ENCODE data around the gene P4HTM.

Gene P4HTM

DNA sequence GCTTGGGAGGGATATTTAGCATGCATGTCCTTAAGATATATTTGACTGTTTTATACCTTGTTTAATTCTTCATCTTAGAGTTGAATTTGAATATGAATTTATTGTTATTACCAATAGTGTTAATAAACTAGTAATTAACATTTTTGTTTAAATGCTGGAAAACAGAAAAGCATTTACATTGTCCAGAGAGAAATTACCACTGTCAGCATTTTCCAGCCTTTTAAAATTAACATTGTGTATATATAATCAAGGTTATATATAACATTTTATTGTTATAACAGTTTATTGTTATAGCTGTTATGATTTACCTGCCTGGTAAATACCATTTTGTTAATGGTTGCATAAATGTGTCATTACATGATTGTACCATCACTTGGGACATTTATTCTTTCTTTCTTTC lies 8.0 kb upstream of the P4HTM start:
- no peak for DNase-seq (ENCODE audit: low spot score)
- no peak overlapping the region for H3K27ac ChIP-seq
- ChIA-PET POLR2A (ENCODE audit: low non-redundant PET) (no interaction called here), CTCF (interaction anchor here (0.9 kb wide), 1 partner anchor 21 kb away, joined by 3 read pairs; no protein-coding TSS in a partner anchor)
- TF ChIP-seq, protein P1, sequence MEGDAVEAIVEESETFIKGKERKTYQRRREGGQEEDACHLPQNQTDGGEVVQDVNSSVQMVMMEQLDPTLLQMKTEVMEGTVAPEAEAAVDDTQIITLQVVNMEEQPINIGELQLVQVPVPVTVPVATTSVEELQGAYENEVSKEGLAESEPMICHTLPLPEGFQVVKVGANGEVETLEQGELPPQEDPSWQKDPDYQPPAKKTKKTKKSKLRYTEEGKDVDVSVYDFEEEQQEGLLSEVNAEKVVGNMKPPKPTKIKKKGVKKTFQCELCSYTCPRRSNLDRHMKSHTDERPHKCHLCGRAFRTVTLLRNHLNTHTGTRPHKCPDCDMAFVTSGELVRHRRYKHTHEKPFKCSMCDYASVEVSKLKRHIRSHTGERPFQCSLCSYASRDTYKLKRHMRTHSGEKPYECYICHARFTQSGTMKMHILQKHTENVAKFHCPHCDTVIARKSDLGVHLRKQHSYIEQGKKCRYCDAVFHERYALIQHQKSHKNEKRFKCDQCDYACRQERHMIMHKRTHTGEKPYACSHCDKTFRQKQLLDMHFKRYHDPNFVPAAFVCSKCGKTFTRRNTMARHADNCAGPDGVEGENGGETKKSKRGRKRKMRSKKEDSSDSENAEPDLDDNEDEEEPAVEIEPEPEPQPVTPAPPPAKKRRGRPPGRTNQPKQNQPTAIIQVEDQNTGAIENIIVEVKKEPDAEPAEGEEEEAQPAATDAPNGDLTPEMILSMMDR (conservative IDR thresholded peaks at IDR 0.05; ENCODE audit: low read depth): no peak

DNA sequence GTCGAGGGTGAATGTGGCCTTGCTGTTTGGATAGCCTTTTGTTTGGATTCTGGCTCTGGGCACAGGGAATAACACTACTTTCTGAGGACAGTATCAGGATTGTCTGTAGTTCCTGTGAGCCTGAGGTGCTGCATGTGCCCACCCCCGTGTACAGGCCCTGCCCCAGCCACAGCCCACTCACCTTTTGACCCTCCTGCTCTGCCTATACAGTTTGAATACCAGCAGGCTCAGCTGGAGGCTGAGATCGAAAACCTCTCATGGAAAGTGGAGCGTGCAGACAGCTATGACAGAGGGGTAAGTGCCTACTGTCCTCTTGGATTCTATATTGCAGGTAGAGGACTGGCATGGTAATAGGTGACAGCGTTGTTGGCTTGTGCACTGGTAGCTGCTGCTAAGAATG lies 7.4 kb upstream of the P4HTM start:
- peak overlapping the region; percentile 2; the same call in 1 of the 2 replicates for H3K27ac ChIP-seq
- POLR2A ChIA-PET (ENCODE audit: low non-redundant PET): no interaction called here
- TF ChIP-seq, protein P1 (conservative IDR thresholded peaks at IDR 0.05; ENCODE audit: low read depth): no peak
- no peak for DNase-seq (ENCODE audit: low spot score)
- CTCF ChIA-PET: no interaction called here

DNA sequence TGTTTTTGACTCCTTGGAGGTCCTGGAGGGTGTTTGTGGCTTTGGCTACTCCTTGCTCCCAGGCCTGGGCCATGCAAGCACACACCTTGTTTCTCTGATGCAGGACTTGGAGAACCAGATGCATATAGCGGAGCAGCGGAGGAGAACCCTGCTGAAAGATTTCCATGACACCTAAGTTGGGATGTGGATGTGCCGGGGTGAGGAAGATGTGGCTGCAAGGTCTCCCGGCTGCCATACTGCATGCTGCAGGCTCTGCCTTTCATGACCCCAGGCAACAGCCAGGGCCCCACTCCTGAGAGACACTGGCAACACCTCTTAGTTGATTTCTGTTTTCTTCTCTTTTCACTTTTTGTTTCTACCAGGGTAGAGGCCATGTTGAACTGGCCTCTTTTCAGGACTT lies 6.9 kb upstream of the P4HTM start:
- ChIA-PET CTCF (no interaction called here), POLR2A (ENCODE audit: low non-redundant PET) (no interaction called here)
- DNase-seq (ENCODE audit: low spot score): no peak
- TF ChIP-seq, protein P1 (conservative IDR thresholded peaks at IDR 0.05; ENCODE audit: low read depth): no peak
- peak overlapping the region; percentile 2; the same call in 1 of the 2 replicates for H3K27ac ChIP-seq

DNA sequence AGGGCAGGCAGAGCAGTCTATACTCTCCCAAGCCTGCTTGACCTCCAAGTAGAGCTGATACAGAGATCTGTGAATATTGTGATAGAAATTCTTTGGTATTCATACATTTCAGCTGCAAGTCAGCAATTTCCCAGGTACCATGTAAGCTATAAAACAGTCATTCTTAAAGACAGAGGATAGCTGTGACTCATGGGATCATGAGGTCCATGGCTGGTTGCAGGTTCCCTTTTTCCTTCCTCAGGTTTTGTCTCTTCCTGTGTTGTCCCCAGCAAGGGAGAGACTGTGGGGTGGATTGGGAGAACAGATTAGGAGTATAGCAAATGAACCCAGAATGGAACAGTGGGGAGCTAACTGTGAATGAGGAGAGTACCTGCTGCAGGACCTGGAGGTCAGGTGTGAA lies 5.4 kb upstream of the P4HTM start:
- no peak for DNase-seq (ENCODE audit: low spot score)
- TF ChIP-seq, protein P1 (conservative IDR thresholded peaks at IDR 0.05; ENCODE audit: low read depth): no peak
- peak overlapping the region; percentile 94 for H3K27ac ChIP-seq
- POLR2A ChIA-PET (ENCODE audit: low non-redundant PET): no interaction called here
- CTCF ChIA-PET: no interaction called here

DNA sequence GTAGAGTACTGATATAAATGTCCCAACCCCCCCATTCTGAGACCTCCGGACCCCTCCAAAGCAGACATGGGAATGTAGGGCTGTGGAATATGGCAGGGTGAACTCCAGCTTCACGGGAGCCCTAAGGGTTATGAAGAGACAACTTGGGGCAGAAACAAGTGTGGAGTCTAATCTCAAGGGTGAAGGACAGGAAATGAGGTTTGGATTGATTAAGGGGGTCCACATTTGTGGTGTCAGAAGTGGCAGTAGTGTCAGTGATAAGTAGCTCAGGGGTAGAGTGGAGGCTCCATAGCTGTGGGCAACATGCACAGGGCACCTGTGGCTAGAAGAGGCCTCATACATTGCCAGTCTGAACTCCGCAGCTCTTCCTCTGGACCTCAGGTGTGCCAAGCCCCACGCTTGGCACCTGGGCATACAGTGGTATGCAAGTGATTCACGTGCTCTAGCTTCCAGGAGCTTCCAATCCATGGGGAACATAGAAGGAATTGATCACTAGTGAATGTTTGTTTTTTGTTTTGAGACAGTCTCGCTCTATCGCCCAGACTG lies 4.1 kb upstream of the P4HTM start:
- DNase-seq (ENCODE audit: low spot score): no peak
- CTCF ChIA-PET: interaction anchor here (0.7 kb wide), 1 partner anchor 82 kb away, joined by 5 read pairs; no protein-coding TSS in a partner anchor
- TF ChIP-seq, protein P1 (conservative IDR thresholded peaks at IDR 0.05; ENCODE audit: low read depth): no peak
- POLR2A ChIA-PET (ENCODE audit: low non-redundant PET): no interaction called here
- peak overlapping the region; percentile 94 for H3K27ac ChIP-seq

DNA sequence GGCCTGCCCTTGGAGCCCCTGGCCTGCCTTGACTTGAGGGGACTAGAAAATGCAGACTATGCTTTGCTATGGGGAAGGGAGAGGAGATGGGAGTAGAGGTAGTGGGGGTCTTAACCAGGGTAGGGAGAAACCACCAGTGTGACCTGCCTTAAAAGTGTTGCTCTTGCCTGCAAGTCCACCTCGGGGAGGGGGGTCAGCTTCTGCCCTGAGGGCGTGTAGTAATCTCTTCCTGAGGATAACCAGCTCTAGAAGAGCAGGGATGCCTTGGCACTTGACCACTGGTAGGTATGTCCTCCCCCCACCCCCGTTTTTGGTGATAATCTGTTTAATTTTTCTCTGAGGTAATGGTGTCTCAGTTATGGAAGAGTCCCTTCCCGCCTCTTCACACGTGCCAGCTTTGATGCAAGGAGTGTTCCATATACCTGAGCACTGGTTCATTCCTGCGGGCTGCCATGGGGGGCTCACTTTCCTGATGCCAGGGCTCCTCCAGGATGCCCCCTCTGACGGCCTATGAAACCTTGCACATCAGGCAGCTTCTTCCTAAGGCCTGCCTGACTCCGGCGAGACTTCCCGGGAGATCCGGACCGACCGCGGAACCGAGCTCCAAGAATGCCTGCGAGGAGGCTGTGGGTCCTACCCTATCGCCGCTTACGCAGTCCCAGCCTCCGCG lies 780 bp upstream of the P4HTM start:
- DNase-seq (ENCODE audit: low spot score): no peak
- peak overlapping the region; percentile 94 for H3K27ac ChIP-seq
- TF ChIP-seq, protein P1 (conservative IDR thresholded peaks at IDR 0.05; ENCODE audit: low read depth): no peak
- ChIA-PET POLR2A (ENCODE audit: low non-redundant PET) (interaction anchor here (0.7 to 1.3 kb wide), 3 partner anchors 18 to 31 kb away, joined by 3 read pairs; partner anchors contain the start of gene WDR6), CTCF (interaction anchor here (0.5 to 1.2 kb wide), 3 partner anchors 9 to 43 kb away, joined by 3 read pairs; no protein-coding TSS in a partner anchor)
